PFSK-1 (cell line): ENCODE results near the gene TADA2B.

Experiments used
- POLR2AphosphoS5 ChIP-seq: IDR thresholded peaks from 2 replicates; pipeline ENCODE4 v1.6.1; 2012; ENCODE audit warnings: low read depth, mild to moderate bottlenecking, control low read depth, low read length, moderate library complexity
- SIN3A ChIP-seq: IDR thresholded peaks from 2 replicates; pipeline ENCODE4 v1.6.1; 2012; ENCODE audit warnings: mild to moderate bottlenecking, low read length, moderate library complexity, borderline replicate concordance; ENCODE audit not compliant: insufficient read depth
- TF ChIP-seq, protein P1 (sequence below), 2 experiments: IDR thresholded peaks; 2 replicates each; pipeline versions ENCODE4 v1.6.1 to v1.8.0; 2011 to 2012; ENCODE audit warnings: low read depth in 2 of 2, low read length in 2 of 2, control low read depth in 1 of 2, inconsistent platforms in 1 of 2, mild to moderate bottlenecking in 1 of 2, moderate library complexity in 1 of 2; ENCODE audit not compliant: insufficient read depth in 1 of 2

DNA sequence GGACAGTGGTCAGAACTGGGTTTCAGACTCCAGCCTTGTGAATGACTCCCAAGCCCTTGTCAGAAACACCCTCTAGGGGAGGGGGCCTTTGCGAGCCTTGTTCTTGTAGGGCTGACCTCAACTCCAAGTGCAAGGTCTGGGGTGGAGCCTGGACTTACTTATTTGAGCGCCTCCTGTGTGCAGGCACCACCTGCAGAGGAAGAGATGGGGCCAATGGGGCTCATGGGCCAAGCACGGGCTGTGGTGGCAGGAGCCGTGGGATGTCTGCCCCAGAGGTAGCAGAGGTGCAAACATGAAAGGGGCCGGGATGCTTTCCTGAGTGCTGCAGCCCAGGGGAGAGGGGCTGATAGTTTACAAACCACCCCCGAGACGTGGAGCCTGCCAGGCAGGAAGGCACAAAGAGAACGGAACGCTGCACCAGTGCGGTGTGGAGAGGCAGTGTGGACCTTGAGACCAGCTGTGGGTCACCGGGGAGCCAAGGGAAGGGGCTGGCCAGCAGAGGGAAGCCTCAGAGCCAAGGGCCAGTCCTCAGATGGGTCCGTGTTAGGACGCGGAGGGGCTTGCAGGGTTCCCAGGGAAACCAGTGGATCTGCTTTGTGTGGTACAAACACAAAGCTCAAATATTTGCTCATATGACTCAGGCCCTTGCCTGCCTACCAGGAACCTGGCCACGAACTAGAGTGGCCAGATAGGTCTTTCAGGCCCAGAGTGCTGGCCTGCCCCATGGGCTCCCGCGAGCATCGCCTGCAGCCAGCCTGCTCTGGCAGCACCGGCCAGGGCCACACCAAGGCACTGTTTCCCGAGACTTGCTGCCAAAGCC is 8.7 kb upstream of the TADA2B start:
- TF ChIP-seq POLR2AphosphoS5 (no peak), SIN3A (no peak)
- TF ChIP-seq, protein P1, sequence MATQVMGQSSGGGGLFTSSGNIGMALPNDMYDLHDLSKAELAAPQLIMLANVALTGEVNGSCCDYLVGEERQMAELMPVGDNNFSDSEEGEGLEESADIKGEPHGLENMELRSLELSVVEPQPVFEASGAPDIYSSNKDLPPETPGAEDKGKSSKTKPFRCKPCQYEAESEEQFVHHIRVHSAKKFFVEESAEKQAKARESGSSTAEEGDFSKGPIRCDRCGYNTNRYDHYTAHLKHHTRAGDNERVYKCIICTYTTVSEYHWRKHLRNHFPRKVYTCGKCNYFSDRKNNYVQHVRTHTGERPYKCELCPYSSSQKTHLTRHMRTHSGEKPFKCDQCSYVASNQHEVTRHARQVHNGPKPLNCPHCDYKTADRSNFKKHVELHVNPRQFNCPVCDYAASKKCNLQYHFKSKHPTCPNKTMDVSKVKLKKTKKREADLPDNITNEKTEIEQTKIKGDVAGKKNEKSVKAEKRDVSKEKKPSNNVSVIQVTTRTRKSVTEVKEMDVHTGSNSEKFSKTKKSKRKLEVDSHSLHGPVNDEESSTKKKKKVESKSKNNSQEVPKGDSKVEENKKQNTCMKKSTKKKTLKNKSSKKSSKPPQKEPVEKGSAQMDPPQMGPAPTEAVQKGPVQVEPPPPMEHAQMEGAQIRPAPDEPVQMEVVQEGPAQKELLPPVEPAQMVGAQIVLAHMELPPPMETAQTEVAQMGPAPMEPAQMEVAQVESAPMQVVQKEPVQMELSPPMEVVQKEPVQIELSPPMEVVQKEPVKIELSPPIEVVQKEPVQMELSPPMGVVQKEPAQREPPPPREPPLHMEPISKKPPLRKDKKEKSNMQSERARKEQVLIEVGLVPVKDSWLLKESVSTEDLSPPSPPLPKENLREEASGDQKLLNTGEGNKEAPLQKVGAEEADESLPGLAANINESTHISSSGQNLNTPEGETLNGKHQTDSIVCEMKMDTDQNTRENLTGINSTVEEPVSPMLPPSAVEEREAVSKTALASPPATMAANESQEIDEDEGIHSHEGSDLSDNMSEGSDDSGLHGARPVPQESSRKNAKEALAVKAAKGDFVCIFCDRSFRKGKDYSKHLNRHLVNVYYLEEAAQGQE (IDR thresholded peaks at IDR 0.05; ENCODE audit: insufficient read depth in 1 of 2, low read depth in 2 of 2, low read length in 2 of 2) = no peak
